K562 (cell line): ENCODE data around the gene SLC39A7. TPM values are rescaled to one million over a fixed set of nuclear protein-coding genes. Genes with fewer than 3 reads are reported as not detected.

Experiments
- ARHGAP35 ChIP-seq: fragments of 450-650 bp; IDR thresholded peaks from 2 replicates; pipeline ENCODE4 v1.6.1; 2018; ENCODE audit not compliant: partially characterized antibody
- CBX8 ChIP-seq: fragments of 200-600 bp; sonication (generic); IDR thresholded peaks from 2 replicates; pipeline ENCODE4 v1.6.1; 2012; ENCODE audit warnings: borderline replicate concordance, mixed run types, low read depth, mild to moderate bottlenecking, moderate library complexity, mixed read lengths, low read length, control low read depth, inconsistent platforms; ENCODE audit not compliant: poor library complexity, severe bottlenecking; ENCODE audit errors: extremely low read depth
- CHCHD3 ChIP-seq: fragments of 250-450 bp; sonication (Bioruptor Pico); IDR thresholded peaks from 2 replicates; pipeline ENCODE4 v2.1.2; 2022; ENCODE audit warnings: mild to moderate bottlenecking
- GATA2 ChIP-seq: sonication (generic); formaldehyde crosslinking; IDR thresholded peaks from 2 replicates; pipeline ENCODE4 v1.4.0; 2020; ENCODE audit warnings: mild to moderate bottlenecking, missing genetic modification reagents
- HOXB6 ChIP-seq: fragments of 250-450 bp; sonication (Bioruptor Pico); IDR thresholded peaks from 2 replicates; pipeline ENCODE4 v1.5.1; 2022; ENCODE audit warnings: mild to moderate bottlenecking, borderline replicate concordance
- KDM4B ChIP-seq, 2 experiments: fragments of 450-650 bp in 1 of 2; sonication (generic) in 1 of 2; IDR thresholded peaks; 2 replicates each; pipeline ENCODE4 v1.6.1; 2016 to 2017; ENCODE audit warnings: borderline replicate concordance in 2 of 2, antibody characterized with exemption in 1 of 2, low read depth in 1 of 2, mild to moderate bottlenecking in 1 of 2
- MAFF ChIP-seq: IDR thresholded peaks from 2 replicates; pipeline ENCODE4 v1.6.1; 2012; ENCODE audit warnings: low read length, improper control_type of control experiment
- NFRKB ChIP-seq: fragments of 450-650 bp; IDR thresholded peaks from 2 replicates; pipeline ENCODE4 v1.6.1; 2016; ENCODE audit warnings: low read depth
- PHF20 ChIP-seq: fragments of 450-650 bp; IDR thresholded peaks from 2 replicates; pipeline ENCODE4 v1.6.1; 2018; ENCODE audit not compliant: partially characterized antibody
- SIX5 ChIP-seq, 2 experiments: IDR thresholded peaks; 2 replicates each; pipeline ENCODE4 v1.6.1; 2011; ENCODE audit warnings: low read length in 2 of 2, borderline replicate concordance in 1 of 2, low read depth in 1 of 2, mild to moderate bottlenecking in 1 of 2, moderate library complexity in 1 of 2; ENCODE audit not compliant: insufficient read depth in 1 of 2
- SRSF1 ChIP-seq: fragments of 200-400 bp; formaldehyde crosslinking; IDR thresholded peaks from 2 replicates; pipeline ENCODE4 v1.6.1; 2017; ENCODE audit warnings: mild to moderate bottlenecking, low read depth, low read length, moderate library complexity
- ZNF124 ChIP-seq: sonication (generic); formaldehyde crosslinking; IDR thresholded peaks from 2 replicates; pipeline ENCODE4 v1.8.1; 2022; ENCODE audit warnings: missing genetic modification reagents
- ZNF134 ChIP-seq: fragments of 250-450 bp; sonication (Bioruptor Pico); conservative IDR thresholded peaks from 2 replicates; pipeline ENCODE4 v1.4.0; 2020
- polyA plus RNA-seq, 8 experiments: library from polyadenylated mRNA; depleted of rRNA in 4 of 8; stranded (reverse) in 5 of 8; unstranded in 3 of 8; fragments of >200 nt; fragmentation: Nextera tagmentation in 2 of 8; fragmentation: Illumina TruSeq in 1 of 8; extraction: Ambion mirVana in 2 of 8; extraction: Trizol in 1 of 8; gene quantifications; 2 replicates each; pipeline versions ENCODE4 v1.2.1 to v1.2.3, GENCODE V29; 2011 to 2014; ENCODE audit warnings: inconsistent platforms in 1 of 8, missing spikeins in 1 of 8
- total RNA-seq, 7 experiments: library from RNA; depleted of rRNA in 6 of 7; stranded (reverse); fragments of >200 nt in 6 of 7; fragmentation: Illumina TruSeq in 2 of 7; extraction: Trizol in 2 of 7; gene quantifications; 2 replicates each; pipeline versions ENCODE4 v1.2.1 to v1.2.3, GENCODE V29; 2011 to 2021; ENCODE audit warnings: low replicate concordance in 1 of 7
- TF ChIP-seq, protein P1 (sequence below): sonication (generic); formaldehyde crosslinking; IDR thresholded peaks from 2 replicates; pipeline ENCODE4 v1.8.1; 2023; ENCODE audit warnings: mild to moderate bottlenecking, missing genetic modification reagents, moderate library complexity
- TF ChIP-seq, protein P2 (sequence below): sonication (generic); formaldehyde crosslinking; IDR thresholded peaks from 2 replicates; pipeline ENCODE4 v1.8.0; 2023; ENCODE audit warnings: mild to moderate bottlenecking, missing genetic modification reagents
- TF ChIP-seq, protein P3 (sequence below): sonication (generic); formaldehyde crosslinking; IDR thresholded peaks from 2 replicates; pipeline ENCODE4 v1.8.0; 2022; ENCODE audit warnings: mild to moderate bottlenecking, missing genetic modification reagents
- TF ChIP-seq, protein P4 (sequence below): sonication (generic); formaldehyde crosslinking; IDR thresholded peaks from 2 replicates; pipeline ENCODE4 v1.8.0; 2022; ENCODE audit warnings: mild to moderate bottlenecking, low read depth, missing genetic modification reagents

SLC39A7 gene
- total and polyA plus RNA-seq, 9 of the 15 experiments (the other 6 are each of a cell fraction or from before 2014, with no cell fraction given) = 21.7 to 169 (median 121) TPM

DNA sequence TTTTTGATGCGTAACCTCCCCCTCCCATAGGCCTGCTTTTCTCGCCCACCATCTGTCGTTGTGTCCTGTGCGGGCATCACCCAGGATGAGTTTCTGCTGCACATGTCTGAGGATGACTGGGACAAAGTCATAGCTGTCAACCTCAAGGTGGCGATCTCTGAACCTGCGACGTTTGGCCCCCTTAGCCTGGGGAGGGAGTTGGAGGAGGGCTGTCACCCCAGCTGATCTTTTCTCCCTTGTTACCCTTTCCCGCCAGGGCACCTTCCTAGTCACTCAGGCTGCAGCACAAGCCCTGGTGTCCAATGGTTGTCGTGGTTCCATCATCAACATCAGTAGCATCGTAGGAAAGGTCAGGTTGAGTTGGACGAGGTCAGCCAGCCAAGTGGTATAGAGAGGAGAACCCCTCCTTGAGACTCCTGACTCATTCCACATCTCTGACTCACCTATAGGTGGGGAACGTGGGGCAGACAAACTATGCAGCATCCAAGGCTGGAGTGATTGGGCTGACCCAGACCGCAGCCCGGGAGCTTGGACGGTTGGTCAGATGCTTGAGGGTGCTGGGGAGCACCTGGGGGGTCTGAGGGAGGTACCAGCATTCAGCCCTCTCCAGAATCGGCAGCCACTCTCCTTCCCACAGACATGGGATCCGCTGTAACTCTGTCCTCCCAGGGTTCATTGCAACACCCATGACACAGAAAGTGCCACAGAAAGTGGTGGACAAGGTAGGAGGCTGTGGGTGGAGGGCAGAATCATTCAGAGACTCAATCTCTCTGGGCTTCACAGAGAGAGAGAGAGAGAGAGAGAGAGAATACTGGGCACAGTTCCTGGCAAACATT, 4.7 kb downstream of the SLC39A7 start (continued):
- no peak for TF ChIP-seq GATA2 (CRISPR knock-in tag)
- TF ChIP-seq, protein P1, sequence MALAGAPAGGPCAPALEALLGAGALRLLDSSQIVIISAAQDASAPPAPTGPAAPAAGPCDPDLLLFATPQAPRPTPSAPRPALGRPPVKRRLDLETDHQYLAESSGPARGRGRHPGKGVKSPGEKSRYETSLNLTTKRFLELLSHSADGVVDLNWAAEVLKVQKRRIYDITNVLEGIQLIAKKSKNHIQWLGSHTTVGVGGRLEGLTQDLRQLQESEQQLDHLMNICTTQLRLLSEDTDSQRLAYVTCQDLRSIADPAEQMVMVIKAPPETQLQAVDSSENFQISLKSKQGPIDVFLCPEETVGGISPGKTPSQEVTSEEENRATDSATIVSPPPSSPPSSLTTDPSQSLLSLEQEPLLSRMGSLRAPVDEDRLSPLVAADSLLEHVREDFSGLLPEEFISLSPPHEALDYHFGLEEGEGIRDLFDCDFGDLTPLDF (CRISPR knock-in tag) = 0 out of 2 replicates have a peak, but pooled peaks have one; percentile 51
- TF ChIP-seq, protein P2, sequence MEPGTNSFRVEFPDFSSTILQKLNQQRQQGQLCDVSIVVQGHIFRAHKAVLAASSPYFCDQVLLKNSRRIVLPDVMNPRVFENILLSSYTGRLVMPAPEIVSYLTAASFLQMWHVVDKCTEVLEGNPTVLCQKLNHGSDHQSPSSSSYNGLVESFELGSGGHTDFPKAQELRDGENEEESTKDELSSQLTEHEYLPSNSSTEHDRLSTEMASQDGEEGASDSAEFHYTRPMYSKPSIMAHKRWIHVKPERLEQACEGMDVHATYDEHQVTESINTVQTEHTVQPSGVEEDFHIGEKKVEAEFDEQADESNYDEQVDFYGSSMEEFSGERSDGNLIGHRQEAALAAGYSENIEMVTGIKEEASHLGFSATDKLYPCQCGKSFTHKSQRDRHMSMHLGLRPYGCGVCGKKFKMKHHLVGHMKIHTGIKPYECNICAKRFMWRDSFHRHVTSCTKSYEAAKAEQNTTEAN (CRISPR knock-in tag) = no peak
- TF ChIP-seq CBX8 = no peak
- TF ChIP-seq, protein P3, sequence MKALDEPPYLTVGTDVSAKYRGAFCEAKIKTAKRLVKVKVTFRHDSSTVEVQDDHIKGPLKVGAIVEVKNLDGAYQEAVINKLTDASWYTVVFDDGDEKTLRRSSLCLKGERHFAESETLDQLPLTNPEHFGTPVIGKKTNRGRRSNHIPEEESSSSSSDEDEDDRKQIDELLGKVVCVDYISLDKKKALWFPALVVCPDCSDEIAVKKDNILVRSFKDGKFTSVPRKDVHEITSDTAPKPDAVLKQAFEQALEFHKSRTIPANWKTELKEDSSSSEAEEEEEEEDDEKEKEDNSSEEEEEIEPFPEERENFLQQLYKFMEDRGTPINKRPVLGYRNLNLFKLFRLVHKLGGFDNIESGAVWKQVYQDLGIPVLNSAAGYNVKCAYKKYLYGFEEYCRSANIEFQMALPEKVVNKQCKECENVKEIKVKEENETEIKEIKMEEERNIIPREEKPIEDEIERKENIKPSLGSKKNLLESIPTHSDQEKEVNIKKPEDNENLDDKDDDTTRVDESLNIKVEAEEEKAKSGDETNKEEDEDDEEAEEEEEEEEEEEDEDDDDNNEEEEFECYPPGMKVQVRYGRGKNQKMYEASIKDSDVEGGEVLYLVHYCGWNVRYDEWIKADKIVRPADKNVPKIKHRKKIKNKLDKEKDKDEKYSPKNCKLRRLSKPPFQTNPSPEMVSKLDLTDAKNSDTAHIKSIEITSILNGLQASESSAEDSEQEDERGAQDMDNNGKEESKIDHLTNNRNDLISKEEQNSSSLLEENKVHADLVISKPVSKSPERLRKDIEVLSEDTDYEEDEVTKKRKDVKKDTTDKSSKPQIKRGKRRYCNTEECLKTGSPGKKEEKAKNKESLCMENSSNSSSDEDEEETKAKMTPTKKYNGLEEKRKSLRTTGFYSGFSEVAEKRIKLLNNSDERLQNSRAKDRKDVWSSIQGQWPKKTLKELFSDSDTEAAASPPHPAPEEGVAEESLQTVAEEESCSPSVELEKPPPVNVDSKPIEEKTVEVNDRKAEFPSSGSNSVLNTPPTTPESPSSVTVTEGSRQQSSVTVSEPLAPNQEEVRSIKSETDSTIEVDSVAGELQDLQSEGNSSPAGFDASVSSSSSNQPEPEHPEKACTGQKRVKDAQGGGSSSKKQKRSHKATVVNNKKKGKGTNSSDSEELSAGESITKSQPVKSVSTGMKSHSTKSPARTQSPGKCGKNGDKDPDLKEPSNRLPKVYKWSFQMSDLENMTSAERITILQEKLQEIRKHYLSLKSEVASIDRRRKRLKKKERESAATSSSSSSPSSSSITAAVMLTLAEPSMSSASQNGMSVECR (CRISPR knock-in tag) = no peak
- no peak for TF ChIP-seq SIX5 (IDR thresholded peaks at IDR 0.05; ENCODE audit: borderline replicate concordance in 1 of 2, insufficient read depth in 1 of 2, low read depth in 1 of 2, low read length in 2 of 2)
- no peak for TF ChIP-seq MAFF
- TF ChIP-seq NFRKB = no peak
- TF ChIP-seq, protein P4, sequence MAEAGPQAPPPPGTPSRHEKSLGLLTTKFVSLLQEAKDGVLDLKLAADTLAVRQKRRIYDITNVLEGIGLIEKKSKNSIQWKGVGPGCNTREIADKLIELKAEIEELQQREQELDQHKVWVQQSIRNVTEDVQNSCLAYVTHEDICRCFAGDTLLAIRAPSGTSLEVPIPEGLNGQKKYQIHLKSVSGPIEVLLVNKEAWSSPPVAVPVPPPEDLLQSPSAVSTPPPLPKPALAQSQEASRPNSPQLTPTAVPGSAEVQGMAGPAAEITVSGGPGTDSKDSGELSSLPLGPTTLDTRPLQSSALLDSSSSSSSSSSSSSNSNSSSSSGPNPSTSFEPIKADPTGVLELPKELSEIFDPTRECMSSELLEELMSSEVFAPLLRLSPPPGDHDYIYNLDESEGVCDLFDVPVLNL = no peak
- TF ChIP-seq ZNF134 (CRISPR knock-in tag) = no peak
- no peak for TF ChIP-seq SRSF1
- no peak for TF ChIP-seq KDM4B (IDR thresholded peaks at IDR 0.05; ENCODE audit: borderline replicate concordance in 2 of 2, low read depth in 1 of 2)
- no peak for TF ChIP-seq ZNF124 (CRISPR knock-in tag)
- no peak for TF ChIP-seq CHCHD3 (CRISPR knock-in tag)
- no peak for TF ChIP-seq ARHGAP35
- TF ChIP-seq PHF20 = no peak
- no peak for TF ChIP-seq HOXB6
